Measurements from ENCODE around the gene NLRC5. TPM values are rescaled to one million over a fixed set of nuclear protein-coding genes. Genes with fewer than 3 reads are reported as not detected.

The NLRC5 gene
- total RNA-seq, 6 donors from 2014 or later = 29.2 to 361 (median 52.7) TPM

GRCh38 chr16:57043248-57043647, 53.9 kb downstream of the NLRC5 start:
- Histone ChIP-seq H3K4me3 (no peak overlapping the region), H3K9me3 (no peaks in the 10 kb centered on the region), H3K36me3 (peaks cover 7 to 92% (median 55%) of the 10 kb centered on the region in 4 donors), H3K27me3 (no peaks in the 10 kb centered on the region), H3K27ac (peak overlapping the region in 3 of 4 donors; percentile 71 to 81 (median 74)), H3K4me1 (peaks cover 15 to 35% (median 29%) of the 10 kb centered on the region in 4 donors)
- WGBS, 2 donors = 64 to 85% methylated on average over 9 of the region's 9 CpGs
- no peak for TF ChIP-seq POLR2A (IDR thresholded peaks at IDR 0.05)
- no peak for TF ChIP-seq EP300 (IDR thresholded peaks at IDR 0.05)
- TF ChIP-seq CTCF (IDR thresholded peaks at IDR 0.05) = no peak
- no peak for TF ChIP-seq POLR2AphosphoS5 (IDR thresholded peaks at IDR 0.05)
- DNase-seq = peak in 1 of 2 donors; percentile 36
- ATAC-seq (ENCODE audit: low FRiP score in 2 of 2) = no peak

GRCh38 chr16:57044931-57045693, 55.8 kb downstream of the NLRC5 start:
- H3K4me1 ChIP-seq = peaks cover 9 to 24% (median 18%) of the 10 kb centered on the region in 4 donors
- H3K27ac ChIP-seq = peak overlapping the region in 1 of 4 donors; percentile 1
- H3K36me3 ChIP-seq = peaks cover 7 to 95% (median 54%) of the 10 kb centered on the region in 4 donors
- DNase-seq (no peak), ATAC-seq (ENCODE audit: low FRiP score in 2 of 2) (no peak)
- no peaks in the 10 kb centered on the region for H3K9me3 ChIP-seq
- TF ChIP-seq POLR2AphosphoS5 (IDR thresholded peaks at IDR 0.05) (no peak), POLR2A (IDR thresholded peaks at IDR 0.05) (no peak), CTCF (IDR thresholded peaks at IDR 0.05) (no peak), EP300 (IDR thresholded peaks at IDR 0.05) (no peak)
- WGBS, 2 donors = 81 to 85% methylated on average over 8 to 12 of the region's 12 CpGs
- H3K27me3 ChIP-seq = no peaks in the 10 kb centered on the region
- no peak overlapping the region for H3K4me3 ChIP-seq

GRCh38 chr16:57045694-57046381, 56.5 kb downstream of the NLRC5 start:
- ATAC-seq (ENCODE audit: low FRiP score in 2 of 2) (peak; percentile 23 to 81), DNase-seq (peak in 1 of 2 donors; percentile 42)
- WGBS, 2 donors = 66 to 68% methylated on average over 9 to 13 of the region's 13 CpGs
- Histone ChIP-seq H3K36me3 (peaks cover 7 to 95% (median 52%) of the 10 kb centered on the region in 4 donors), H3K27ac (peak overlapping the region in 1 of 4 donors; percentile 1), H3K27me3 (no peaks in the 10 kb centered on the region), H3K4me1 (peaks cover 4 to 17% (median 12%) of the 10 kb centered on the region in 4 donors), H3K9me3 (no peaks in the 10 kb centered on the region), H3K4me3 (no peak overlapping the region)
- TF ChIP-seq POLR2AphosphoS5 (IDR thresholded peaks at IDR 0.05) (no peak), EP300 (IDR thresholded peaks at IDR 0.05) (no peak), CTCF (IDR thresholded peaks at IDR 0.05) (peak; percentile 22 to 48 (median 32))

GRCh38 chr16:57048095-57048494, 58.7 kb downstream of the NLRC5 start:
- 71 to 87% methylated on average over 2 of the region's 2 CpGs for WGBS, 2 donors
- Histone ChIP-seq H3K36me3 (peaks cover 7 to 96% (median 64%) of the 10 kb centered on the region in 4 donors), H3K9me3 (no peaks in the 10 kb centered on the region), H3K4me3 (no peak overlapping the region), H3K27me3 (no peaks in the 10 kb centered on the region), H3K27ac (no peak overlapping the region), H3K4me1 (peaks cover 0 to 3% (median 0%) of the 10 kb centered on the region in 4 donors)
- ATAC-seq (ENCODE audit: low FRiP score in 2 of 2) = no peak
- no peak for TF ChIP-seq EP300 (IDR thresholded peaks at IDR 0.05)
- no peak for TF ChIP-seq POLR2A (IDR thresholded peaks at IDR 0.05)
- TF ChIP-seq CTCF (IDR thresholded peaks at IDR 0.05) = no peak
- TF ChIP-seq POLR2AphosphoS5 (IDR thresholded peaks at IDR 0.05) = no peak
- no peak for DNase-seq
